ENCODE data around the gene EPHB6. TPM values are rescaled to one million over a fixed set of nuclear protein-coding genes. Genes with fewer than 3 reads are reported as not detected.

Gene EPHB6
- total RNA-seq, 1 donor from 2014 or later = 1.0 TPM

DNA sequence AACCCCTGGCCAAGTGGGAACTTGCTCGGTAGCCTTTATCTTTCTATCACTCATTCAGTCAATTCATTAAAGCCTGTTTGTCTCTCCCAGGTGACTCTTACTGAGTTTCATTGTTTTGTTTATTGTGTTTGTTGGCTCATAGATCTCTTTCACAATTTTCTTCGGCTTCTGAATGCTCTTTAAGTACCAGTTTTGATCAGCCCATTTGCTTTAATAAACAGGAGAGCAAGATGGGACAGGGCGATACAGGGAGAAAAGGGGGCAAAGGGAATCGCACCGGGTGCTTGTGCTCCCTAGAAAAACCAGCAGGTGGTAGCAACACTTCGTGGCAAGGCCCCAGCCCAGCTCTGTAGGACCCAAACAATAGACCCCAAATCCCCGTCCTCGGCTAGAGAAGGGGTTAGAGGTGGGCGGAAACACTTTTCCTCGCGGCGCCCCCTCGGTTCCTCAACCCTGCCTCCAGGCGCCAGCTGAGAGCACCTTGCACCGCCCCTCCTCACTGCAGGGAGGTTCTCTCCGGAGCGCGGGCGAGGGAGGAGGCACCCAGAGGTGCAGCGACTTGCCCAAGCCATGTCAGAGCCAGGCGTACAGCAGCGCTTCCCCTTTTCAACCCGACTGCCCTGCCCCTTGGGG lies 1.0 kb upstream of the EPHB6 start:
- peak overlapping the region; percentile 45 to 78 (median 75) for H3K9ac ChIP-seq (ENCODE audit: low read depth in 1 of 3, low read length in 3 of 3)
- H3K27ac ChIP-seq (ENCODE audit: low read depth, low read length) = no peak overlapping the region
- peaks cover 0 to 3% (median 0%) of the 10 kb centered on the region in 3 donors for H3K27me3 ChIP-seq (ENCODE audit: control insufficient read depth in 3 of 3, insufficient read depth in 3 of 3, low read length in 3 of 3)

DNA sequence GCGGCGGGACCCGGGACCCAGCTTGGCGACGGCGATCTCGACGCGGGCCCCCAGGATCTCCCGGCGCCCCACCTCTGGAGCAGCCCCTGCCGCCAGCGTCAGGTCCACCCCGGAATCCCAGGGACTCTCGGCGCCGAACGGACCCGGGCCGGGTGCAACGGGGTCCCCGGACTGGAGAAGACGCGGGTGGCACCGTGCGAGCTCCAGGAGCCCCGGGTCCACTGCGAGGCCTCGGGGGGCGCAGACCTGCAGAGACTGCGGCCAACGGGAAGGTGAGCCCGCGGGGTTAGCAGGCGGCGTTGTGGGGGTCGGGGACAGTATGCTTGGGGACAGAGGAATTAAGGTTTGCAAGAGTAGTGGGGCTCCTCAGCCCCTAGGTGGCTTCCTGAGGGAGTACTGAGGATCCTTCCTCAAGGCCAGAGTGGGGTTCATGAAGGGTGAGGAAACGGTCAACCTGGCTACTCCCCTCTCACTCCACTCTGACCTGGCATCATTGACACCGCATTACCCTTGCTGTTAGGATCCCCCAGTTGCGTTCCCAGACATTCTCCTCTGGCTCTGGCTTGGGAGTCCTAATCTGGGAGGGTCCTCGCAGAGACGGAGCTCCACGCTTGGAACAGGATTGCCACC lies 353 bp downstream of the EPHB6 start:
- Histone ChIP-seq H3K9me3 (ENCODE audit: control insufficient read depth in 3 of 3, low read length in 3 of 3) (no peaks in the 10 kb centered on the region), H3K4me1 (ENCODE audit: control insufficient read depth in 3 of 3, insufficient read depth in 3 of 3, low read length in 3 of 3) (peaks cover 12 to 27% (median 20%) of the 10 kb centered on the region in 3 donors), H3K4me3 (ENCODE audit: low read length in 3 of 3) (peak overlapping the region; percentile 65 to 92 (median 66)), H3K27ac (ENCODE audit: low read depth, low read length) (no peak overlapping the region), H3K36me3 (ENCODE audit: control insufficient read depth in 3 of 3, insufficient read depth in 3 of 3, low read length in 3 of 3) (no peaks in the 10 kb centered on the region), H3K27me3 (ENCODE audit: control insufficient read depth in 3 of 3, insufficient read depth in 3 of 3, low read length in 3 of 3) (peaks cover 0 to 2% (median 0%) of the 10 kb centered on the region in 3 donors), H3K9ac (ENCODE audit: low read depth in 1 of 3, low read length in 3 of 3) (peak overlapping the region; percentile 30 to 71 (median 60))

More for the DNA sequence above, 1.0 kb upstream of the EPHB6 start:
- H3K36me3 ChIP-seq (ENCODE audit: control insufficient read depth in 3 of 3, insufficient read depth in 3 of 3, low read length in 3 of 3) = no peaks in the 10 kb centered on the region
- peaks cover 12 to 27% (median 20%) of the 10 kb centered on the region in 3 donors for H3K4me1 ChIP-seq (ENCODE audit: control insufficient read depth in 3 of 3, insufficient read depth in 3 of 3, low read length in 3 of 3)
- H3K9me3 ChIP-seq (ENCODE audit: control insufficient read depth in 3 of 3, low read length in 3 of 3) = no peaks in the 10 kb centered on the region
- H3K4me3 ChIP-seq (ENCODE audit: low read length in 3 of 3) = peak overlapping the region; percentile 86 to 92 (median 87)

DNA sequence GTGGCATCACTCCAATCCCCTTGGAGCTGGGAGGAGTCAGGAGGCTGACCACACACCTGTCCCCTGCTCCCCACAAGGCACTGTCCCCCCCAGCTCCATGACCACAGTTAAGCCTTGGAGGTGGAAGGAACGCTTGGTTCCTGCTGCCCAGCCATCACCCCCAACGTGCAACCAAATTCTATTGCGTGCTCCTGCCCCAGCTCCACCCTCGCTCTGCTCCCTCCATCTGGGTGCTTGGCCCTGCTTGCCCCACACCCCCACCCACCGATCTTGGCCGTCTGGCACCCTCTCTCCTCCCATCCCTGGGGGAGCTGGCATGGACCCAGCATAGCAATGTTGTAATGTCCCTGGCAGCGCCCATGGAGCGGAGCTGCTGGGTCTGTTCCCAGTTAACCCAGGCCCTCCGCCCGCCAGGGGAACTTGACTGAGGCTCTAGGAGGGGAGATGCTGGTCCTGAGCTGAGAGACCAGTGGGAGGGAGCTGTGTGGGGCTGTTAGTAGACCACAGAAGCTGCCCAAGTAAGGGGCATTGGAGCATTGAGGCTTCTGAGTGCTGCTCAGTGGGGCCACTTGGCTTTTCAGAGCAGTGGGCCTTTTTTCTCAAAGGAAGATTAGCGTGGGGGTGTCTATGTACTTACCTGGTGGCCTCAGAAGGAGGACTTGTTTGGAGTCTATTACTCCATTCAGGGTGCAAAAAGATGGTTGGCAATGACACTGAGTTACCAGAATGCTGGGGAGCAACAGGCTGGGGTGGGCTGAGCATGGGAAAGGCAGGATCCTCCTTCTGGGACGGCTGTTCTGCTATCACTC lies 1.1 kb downstream of the EPHB6 start:
- no peaks in the 10 kb centered on the region for H3K9me3 ChIP-seq (ENCODE audit: control insufficient read depth in 3 of 3, low read length in 3 of 3)
- no peaks in the 10 kb centered on the region for H3K36me3 ChIP-seq (ENCODE audit: control insufficient read depth in 3 of 3, insufficient read depth in 3 of 3, low read length in 3 of 3)
- peak overlapping the region; percentile 65 to 92 (median 66) for H3K4me3 ChIP-seq (ENCODE audit: low read length in 3 of 3)
- peaks cover 12 to 27% (median 20%) of the 10 kb centered on the region in 3 donors for H3K4me1 ChIP-seq (ENCODE audit: control insufficient read depth in 3 of 3, insufficient read depth in 3 of 3, low read length in 3 of 3)
- peak overlapping the region in 2 of 3 donors; percentile 60 to 71 for H3K9ac ChIP-seq (ENCODE audit: low read depth in 1 of 3, low read length in 3 of 3)
- H3K27me3 ChIP-seq (ENCODE audit: control insufficient read depth in 3 of 3, insufficient read depth in 3 of 3, low read length in 3 of 3) = no peaks in the 10 kb centered on the region
- H3K27ac ChIP-seq (ENCODE audit: low read depth, low read length) = no peak overlapping the region

DNA sequence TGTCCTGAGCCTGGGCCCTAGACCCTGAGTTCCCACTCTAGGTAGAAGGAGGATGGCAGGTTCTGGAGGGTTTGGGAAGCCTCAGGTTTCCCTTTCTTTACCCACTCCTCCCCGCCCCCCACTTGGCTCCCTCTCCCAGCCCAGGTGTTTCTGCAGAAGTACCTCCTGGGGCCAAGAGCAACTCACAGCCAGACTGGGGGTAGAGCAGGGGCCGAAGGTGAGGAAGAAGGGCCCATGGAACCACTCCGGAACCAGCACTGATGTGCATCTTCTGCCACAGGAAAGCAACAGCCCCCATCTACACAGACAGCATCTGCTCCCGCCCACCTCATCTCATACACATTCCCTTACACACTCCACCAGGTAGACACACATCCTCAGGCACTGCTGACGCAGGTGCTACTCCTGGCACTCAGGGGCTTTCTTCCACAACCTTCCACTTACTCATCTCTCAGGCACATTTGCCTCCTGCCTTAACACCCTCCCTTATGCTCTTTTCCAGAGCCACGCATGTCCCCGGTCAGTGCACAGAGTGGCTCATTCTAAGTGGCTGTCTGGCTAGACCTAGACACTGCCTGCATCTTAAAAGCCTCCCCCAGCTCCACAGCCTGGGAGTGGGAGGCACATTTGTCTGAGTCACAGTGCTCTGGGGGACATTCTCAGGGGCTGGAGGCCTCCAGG lies 1.8 kb downstream of the EPHB6 start:
- H3K27me3 ChIP-seq (ENCODE audit: control insufficient read depth in 3 of 3, insufficient read depth in 3 of 3, low read length in 3 of 3) = no peaks in the 10 kb centered on the region
- H3K4me3 ChIP-seq (ENCODE audit: low read length in 3 of 3) = no peak overlapping the region
- peaks cover 12 to 27% (median 20%) of the 10 kb centered on the region in 3 donors for H3K4me1 ChIP-seq (ENCODE audit: control insufficient read depth in 3 of 3, insufficient read depth in 3 of 3, low read length in 3 of 3)
- no peaks in the 10 kb centered on the region for H3K36me3 ChIP-seq (ENCODE audit: control insufficient read depth in 3 of 3, insufficient read depth in 3 of 3, low read length in 3 of 3)
- no peaks in the 10 kb centered on the region for H3K9me3 ChIP-seq (ENCODE audit: control insufficient read depth in 3 of 3, low read length in 3 of 3)
- peak overlapping the region in 1 of 3 donors; percentile 25 for H3K9ac ChIP-seq (ENCODE audit: low read depth in 1 of 3, low read length in 3 of 3)
- no peak overlapping the region for H3K27ac ChIP-seq (ENCODE audit: low read depth, low read length)

DNA sequence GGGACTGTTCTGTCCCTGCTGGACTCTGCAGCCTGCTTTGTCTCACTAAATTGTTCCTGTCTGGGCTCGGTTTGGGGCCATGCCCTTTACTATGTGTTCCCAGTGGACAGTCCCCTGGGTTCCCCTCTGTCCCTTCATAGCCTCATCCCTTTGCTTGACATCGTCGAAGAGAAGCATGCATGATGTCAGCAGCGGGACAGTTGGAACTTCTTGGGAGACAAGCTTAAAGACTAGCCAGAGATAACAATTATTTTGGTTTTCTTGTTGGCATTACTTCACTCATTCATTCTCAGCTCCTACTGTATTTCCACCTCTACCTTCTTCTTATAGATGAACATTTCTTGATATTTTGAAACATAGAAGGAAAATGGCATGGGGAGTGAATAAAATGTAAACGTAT lies 2.7 kb downstream of the EPHB6 start:
- no peak overlapping the region for H3K27ac ChIP-seq (ENCODE audit: low read depth, low read length)
- H3K27me3 ChIP-seq (ENCODE audit: control insufficient read depth in 3 of 3, insufficient read depth in 3 of 3, low read length in 3 of 3) = no peaks in the 10 kb centered on the region
- peaks cover 12 to 27% (median 20%) of the 10 kb centered on the region in 3 donors for H3K4me1 ChIP-seq (ENCODE audit: control insufficient read depth in 3 of 3, insufficient read depth in 3 of 3, low read length in 3 of 3)
- H3K36me3 ChIP-seq (ENCODE audit: control insufficient read depth in 3 of 3, insufficient read depth in 3 of 3, low read length in 3 of 3) = no peaks in the 10 kb centered on the region
- H3K4me3 ChIP-seq (ENCODE audit: low read length in 3 of 3) = no peak overlapping the region
- no peak overlapping the region for H3K9ac ChIP-seq (ENCODE audit: low read depth in 1 of 3, low read length in 3 of 3)
- no peaks in the 10 kb centered on the region for H3K9me3 ChIP-seq (ENCODE audit: control insufficient read depth in 3 of 3, low read length in 3 of 3)

DNA sequence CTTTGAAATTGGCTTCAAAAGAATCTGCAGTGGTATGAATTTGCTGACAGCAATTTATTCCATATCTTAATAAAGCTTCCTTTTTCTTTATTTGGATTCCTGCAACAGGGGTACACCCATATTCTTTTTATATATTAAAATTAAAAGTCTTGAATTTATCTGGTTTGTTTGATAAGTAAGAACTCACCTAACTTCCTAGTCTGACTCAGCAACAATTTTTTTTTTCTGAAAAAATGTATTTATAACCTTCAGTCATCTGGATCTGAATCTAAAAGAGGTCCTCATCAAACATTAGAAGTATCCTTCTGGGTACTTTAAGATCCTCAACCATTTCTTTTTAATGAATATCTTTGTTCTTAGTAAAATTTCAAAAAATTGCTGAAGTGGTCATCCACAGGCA lies 4.5 kb downstream of the EPHB6 start:
- Histone ChIP-seq H3K27me3 (ENCODE audit: control insufficient read depth in 3 of 3, insufficient read depth in 3 of 3, low read length in 3 of 3) (no peaks in the 10 kb centered on the region), H3K9me3 (ENCODE audit: control insufficient read depth in 3 of 3, low read length in 3 of 3) (no peaks in the 10 kb centered on the region), H3K9ac (ENCODE audit: low read depth in 1 of 3, low read length in 3 of 3) (no peak overlapping the region), H3K27ac (ENCODE audit: low read depth, low read length) (no peak overlapping the region), H3K36me3 (ENCODE audit: control insufficient read depth in 3 of 3, insufficient read depth in 3 of 3, low read length in 3 of 3) (no peaks in the 10 kb centered on the region), H3K4me1 (ENCODE audit: control insufficient read depth in 3 of 3, insufficient read depth in 3 of 3, low read length in 3 of 3) (peaks cover 7 to 17% (median 14%) of the 10 kb centered on the region in 3 donors), H3K4me3 (ENCODE audit: low read length in 3 of 3) (no peak overlapping the region)

DNA sequence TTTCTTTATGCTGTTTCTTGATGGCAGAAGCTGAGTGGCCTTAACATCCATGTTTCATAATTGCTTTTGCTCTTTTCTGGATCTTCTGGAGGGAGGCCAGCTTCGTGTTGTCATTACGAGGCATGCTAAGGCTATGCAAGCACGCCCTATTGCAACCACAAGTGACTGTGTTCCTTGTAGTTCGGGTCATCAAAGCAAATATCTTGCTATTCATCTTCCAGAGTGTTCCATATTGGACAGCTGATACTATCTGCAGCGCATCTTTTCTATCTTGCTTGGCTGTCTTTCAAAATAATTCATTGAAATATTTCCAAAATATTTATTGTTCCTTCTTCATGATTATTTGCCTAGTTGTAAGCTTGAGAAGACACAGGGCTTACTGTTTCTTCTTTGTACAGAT lies 5.0 kb downstream of the EPHB6 start:
- H3K9me3 ChIP-seq (ENCODE audit: control insufficient read depth in 3 of 3, low read length in 3 of 3) = no peaks in the 10 kb centered on the region
- H3K4me1 ChIP-seq (ENCODE audit: control insufficient read depth in 3 of 3, insufficient read depth in 3 of 3, low read length in 3 of 3) = peaks cover 7 to 17% (median 14%) of the 10 kb centered on the region in 3 donors
- H3K9ac ChIP-seq (ENCODE audit: low read depth in 1 of 3, low read length in 3 of 3) = no peak overlapping the region
- H3K27ac ChIP-seq (ENCODE audit: low read depth, low read length) = no peak overlapping the region
- no peaks in the 10 kb centered on the region for H3K36me3 ChIP-seq (ENCODE audit: control insufficient read depth in 3 of 3, insufficient read depth in 3 of 3, low read length in 3 of 3)
- H3K4me3 ChIP-seq (ENCODE audit: low read length in 3 of 3) = no peak overlapping the region
- no peaks in the 10 kb centered on the region for H3K27me3 ChIP-seq (ENCODE audit: control insufficient read depth in 3 of 3, insufficient read depth in 3 of 3, low read length in 3 of 3)

DNA sequence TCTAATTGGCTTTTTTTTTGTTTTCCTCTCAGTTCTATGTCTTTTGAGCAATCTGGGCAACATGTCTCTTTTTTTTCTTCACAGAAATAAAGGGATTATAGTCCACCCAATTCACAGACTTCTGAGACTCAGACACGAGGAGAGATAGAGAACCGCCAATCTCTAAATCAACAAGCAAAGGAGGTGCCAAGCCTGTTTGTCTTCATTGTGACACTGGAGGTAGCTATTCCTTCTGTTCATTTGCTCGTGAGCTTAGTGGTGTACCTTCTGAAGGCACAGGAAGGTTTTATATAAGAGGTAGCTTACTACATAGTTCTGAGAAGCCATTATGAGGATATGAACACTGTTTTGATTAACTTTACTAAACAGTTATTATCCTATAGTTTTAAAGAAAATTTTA lies 6.1 kb downstream of the EPHB6 start:
- H3K9me3 ChIP-seq (ENCODE audit: control insufficient read depth in 3 of 3, low read length in 3 of 3) = no peaks in the 10 kb centered on the region
- H3K4me1 ChIP-seq (ENCODE audit: control insufficient read depth in 3 of 3, insufficient read depth in 3 of 3, low read length in 3 of 3) = peaks cover 0 to 7% (median 6%) of the 10 kb centered on the region in 3 donors
- no peak overlapping the region for H3K27ac ChIP-seq (ENCODE audit: low read depth, low read length)
- no peaks in the 10 kb centered on the region for H3K27me3 ChIP-seq (ENCODE audit: control insufficient read depth in 3 of 3, insufficient read depth in 3 of 3, low read length in 3 of 3)
- H3K9ac ChIP-seq (ENCODE audit: low read depth in 1 of 3, low read length in 3 of 3) = no peak overlapping the region
- H3K4me3 ChIP-seq (ENCODE audit: low read length in 3 of 3) = no peak overlapping the region
- no peaks in the 10 kb centered on the region for H3K36me3 ChIP-seq (ENCODE audit: control insufficient read depth in 3 of 3, insufficient read depth in 3 of 3, low read length in 3 of 3)

DNA sequence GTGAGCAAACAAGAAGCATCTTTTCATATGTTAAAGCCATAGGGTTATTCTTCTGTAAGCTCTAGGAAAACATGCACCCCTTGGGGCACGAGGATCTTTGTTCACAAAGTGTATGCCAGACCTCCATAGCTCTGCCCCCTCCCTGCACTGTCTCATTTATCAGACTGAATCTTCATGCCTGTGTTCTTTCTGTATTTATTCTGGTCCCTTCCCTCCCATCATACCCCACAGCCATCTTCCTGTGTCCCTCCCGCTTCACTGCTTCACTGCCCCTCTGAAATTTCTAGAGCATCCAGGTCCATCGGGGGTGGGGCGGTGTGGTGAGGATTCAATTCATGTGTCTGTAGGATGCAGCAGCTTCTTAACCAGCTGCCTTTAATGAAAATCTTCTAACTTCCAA lies 7.5 kb downstream of the EPHB6 start:
- H3K27ac ChIP-seq (ENCODE audit: low read depth, low read length) = no peak overlapping the region
- H3K4me3 ChIP-seq (ENCODE audit: low read length in 3 of 3) = no peak overlapping the region
- no peaks in the 10 kb centered on the region for H3K27me3 ChIP-seq (ENCODE audit: control insufficient read depth in 3 of 3, insufficient read depth in 3 of 3, low read length in 3 of 3)
- no peaks in the 10 kb centered on the region for H3K9me3 ChIP-seq (ENCODE audit: control insufficient read depth in 3 of 3, low read length in 3 of 3)
- no peak overlapping the region for H3K9ac ChIP-seq (ENCODE audit: low read depth in 1 of 3, low read length in 3 of 3)
- no peaks in the 10 kb centered on the region for H3K36me3 ChIP-seq (ENCODE audit: control insufficient read depth in 3 of 3, insufficient read depth in 3 of 3, low read length in 3 of 3)
- peaks cover 0 to 2% (median 0%) of the 10 kb centered on the region in 3 donors for H3K4me1 ChIP-seq (ENCODE audit: control insufficient read depth in 3 of 3, insufficient read depth in 3 of 3, low read length in 3 of 3)

Data from skeletal muscle tissue (tissue), 4 donors.